Nephron progenitor cell (in vitro differentiated cells): ENCODE measurements around the gene GHRH.
A peak's percentile ranks its signal among the peaks of the same experiment; 100 is the strongest.

Experiments used
- DNase-seq: peaks from one replicate; pipeline ENCODE4 v3.0.0; 2021
- H3K27ac Mint-ChIP-seq: 2 replicates; pipeline ENCODE4 v1.8.0; 2021; ENCODE audit warnings: mild to moderate bottlenecking, moderate library complexity, mixed read lengths
- H3K27me3 Mint-ChIP-seq: 2 replicates; pipeline ENCODE4 v1.8.0; 2021; ENCODE audit warnings: mild to moderate bottlenecking, low read depth, mixed read lengths; ENCODE audit not compliant: poor library complexity
- H3K36me3 Mint-ChIP-seq: 2 replicates; pipeline ENCODE4 v1.8.0; 2021; ENCODE audit warnings: low read depth, mixed read lengths
- H3K4me1 Mint-ChIP-seq: 2 replicates; pipeline ENCODE4 v1.8.0; 2021; ENCODE audit warnings: mixed read lengths
- H3K4me3 Mint-ChIP-seq: 2 replicates; pipeline ENCODE4 v1.8.0; 2021; ENCODE audit warnings: mild to moderate bottlenecking, moderate library complexity, mixed read lengths
- H3K9me3 Mint-ChIP-seq: 2 replicates; pipeline ENCODE4 v1.8.0; 2021; ENCODE audit warnings: mild to moderate bottlenecking, moderate library complexity, mixed read lengths
- CTCF ChIP-seq: fragments of 200-600 bp; sonication (generic); IDR thresholded peaks from 2 replicates; pipeline ENCODE4 v1.5.0; 2021; ENCODE audit warnings: antibody characterized with exemption

GHRH gene

GRCh38 chr20:37226889-37227288, 34.7 kb downstream of the GHRH start:
- no peak for DNase-seq
- H3K4me1 Mint-ChIP-seq = peaks cover 8% of the 10 kb centered on the region
- no peak for TF ChIP-seq CTCF
- H3K36me3 Mint-ChIP-seq = peaks cover 73% of the 10 kb centered on the region
- no peaks in the 10 kb centered on the region for H3K9me3 Mint-ChIP-seq
- no peak overlapping the region for H3K27ac Mint-ChIP-seq
- no peak overlapping the region for H3K4me3 Mint-ChIP-seq
- no peaks in the 10 kb centered on the region for H3K27me3 Mint-ChIP-seq

GRCh38 chr20:37225146-37225545, 36.5 kb downstream of the GHRH start:
- TF ChIP-seq CTCF = no peak
- Mint-ChIP-seq H3K27me3 (no peaks in the 10 kb centered on the region), H3K9me3 (no peaks in the 10 kb centered on the region), H3K36me3 (peaks cover 56% of the 10 kb centered on the region), H3K4me1 (peaks cover 8% of the 10 kb centered on the region), H3K4me3 (no peak overlapping the region), H3K27ac (no peak overlapping the region)
- no peak for DNase-seq

GRCh38 chr20:37223053-37223452, 38.6 kb downstream of the GHRH start:
- TF ChIP-seq CTCF = no peak
- no peak for DNase-seq
- Mint-ChIP-seq H3K9me3 (no peaks in the 10 kb centered on the region), H3K27me3 (no peaks in the 10 kb centered on the region), H3K4me1 (peaks cover 8% of the 10 kb centered on the region), H3K4me3 (no peak overlapping the region), H3K36me3 (peaks cover 53% of the 10 kb centered on the region), H3K27ac (no peak overlapping the region)

- DNase-seq = no peak
- Mint-ChIP-seq H3K27me3 (no peaks in the 10 kb centered on the region), H3K27ac (peak overlapping the region; percentile 61), H3K4me1 (peaks cover under 1% of the 10 kb centered on the region), H3K4me3 (no peak overlapping the region), H3K36me3 (peaks cover 54% of the 10 kb centered on the region), H3K9me3 (no peaks in the 10 kb centered on the region)
- TF ChIP-seq CTCF = no peak
Measured at GRCh38 chr20:37222086-37222485, 39.5 kb downstream of the GHRH start.

GRCh38 chr20:37220731-37221130, 40.9 kb downstream of the GHRH start:
- no peak overlapping the region for H3K4me3 Mint-ChIP-seq
- no peaks in the 10 kb centered on the region for H3K9me3 Mint-ChIP-seq

More at GRCh38 chr20:37220731-37221130, 40.9 kb downstream of the GHRH start:
- Mint-ChIP-seq H3K27ac (no peak overlapping the region), H3K27me3 (no peaks in the 10 kb centered on the region), H3K36me3 (peaks cover 61% of the 10 kb centered on the region), H3K4me1 (no peaks in the 10 kb centered on the region)
- TF ChIP-seq CTCF = no peak
- DNase-seq = no peak
